ENCODE results near the gene CARD19. TPM values are rescaled to one million over a fixed set of nuclear protein-coding genes. Genes with fewer than 3 reads are reported as not detected.

CARD19 gene
- total and polyA plus RNA-seq, 2 of the 8 experiments (the other 6 are each of a cell fraction or from before 2014, with no cell fraction given), result 21.2 to 112 TPM

- Histone ChIP-seq H3K27ac (ENCODE audit: low read depth, low read length) (no peak overlapping the region), H3K4me3 (ENCODE audit: extremely low read depth in 1 of 4, insufficient read depth in 2 of 4, low read depth in 3 of 4, low read length in 4 of 4) (no peak overlapping the region), H3K36me3 (ENCODE audit: control insufficient read depth in 2 of 4, insufficient read depth in 4 of 4, low read length in 3 of 4) (no peaks in the 10 kb centered on the region), H2AFZ (ENCODE audit: low read length) (peak overlapping the region; percentile 86), H2BK5ac (ENCODE audit: low read depth, low read length) (peak overlapping the region; percentile 54; the same call in 1 of the 2 replicates), H3K4me1 (replicated peaks in 1 of 4; ENCODE audit: control insufficient read depth in 3 of 4, insufficient read depth in 4 of 4, low read length in 3 of 4) (peaks cover 0 to 8% (median 3%) of the 10 kb centered on the region in 4 experiments; a peak in 2 of 7 replicates), H2BK120ac (replicated peaks; ENCODE audit: low read depth, low read length) (no peak overlapping the region), H3K9me3 (ENCODE audit: insufficient read depth in 2 of 2, low read depth in 1 of 2, low read length in 1 of 2) (no peaks in the 10 kb centered on the region; a peak in 1 of 4 replicates), H2BK20ac (ENCODE audit: low read length) (no peak overlapping the region), H3K23ac (ENCODE audit: insufficient read length) (no peak overlapping the region), H3K4me2 (ENCODE audit: insufficient read depth in 1 of 2, low read depth in 2 of 2, low read length in 2 of 2) (no peak overlapping the region), H3K23me2 (ENCODE audit: low read depth, low read length) (no peaks in the 10 kb centered on the region), H2AK5ac (ENCODE audit: low read depth, low read length) (no peak overlapping the region), H4K20me1 (replicated peaks in 1 of 2; ENCODE audit: control insufficient read depth in 1 of 2, insufficient read depth in 2 of 2, low read length in 2 of 2) (peaks cover 0 to 2% of the 10 kb centered on the region in 2 experiments), H3K9ac (replicated peaks in 1 of 4; ENCODE audit: extremely low read depth in 1 of 4, low read depth in 3 of 4, low read length in 3 of 4) (no peak overlapping the region), H4K91ac (replicated peaks; ENCODE audit: insufficient read length, low read length) (no peak overlapping the region), H2BK15ac (ENCODE audit: low read length) (no peak overlapping the region), H3K56ac (replicated peaks; ENCODE audit: insufficient read length, low read depth, low read length) (no peak overlapping the region), H3K27me3 (replicated peaks in 1 of 4; ENCODE audit: control insufficient read depth in 3 of 4, extremely low read depth in 1 of 4, insufficient read depth in 3 of 4, low read length in 3 of 4) (no peaks in the 10 kb centered on the region), H3K18ac (ENCODE audit: extremely low read depth, low read length) (peak overlapping the region; percentile 9; the same call in 1 of the 2 replicates), H2BK12ac (ENCODE audit: low read depth, low read length) (no peak overlapping the region), H3K79me1 (ENCODE audit: low read depth, low read length) (no peaks in the 10 kb centered on the region), H3K14ac (ENCODE audit: insufficient read length) (no peak overlapping the region), H3K4ac (replicated peaks; ENCODE audit: insufficient read length, low read depth, low read length) (peak overlapping the region; percentile 44), H4K8ac (ENCODE audit: extremely low read depth, insufficient read depth, low read length) (no peak overlapping the region; the same call in 1 of the 2 replicates), H4K5ac (ENCODE audit: insufficient read length, low read depth, low read length) (no peak overlapping the region), H3K79me2 (ENCODE audit: control insufficient read depth in 1 of 2, insufficient read depth in 2 of 2, low read length in 2 of 2) (no peaks in the 10 kb centered on the region)
- CTCF ChIA-PET (ENCODE audit: partially characterized antibody), result interaction anchor here (0.9 to 7.5 kb wide), 4 partner anchors 9 to 140 kb away, joined by 3 to 74 read pairs (median 8); no protein-coding TSS in a partner anchor
- TF ChIP-seq RFX5 (IDR thresholded peaks at IDR 0.05; ENCODE audit: borderline replicate concordance, low read depth, low read length), result peak; percentile 72
- TF ChIP-seq, protein P1, sequence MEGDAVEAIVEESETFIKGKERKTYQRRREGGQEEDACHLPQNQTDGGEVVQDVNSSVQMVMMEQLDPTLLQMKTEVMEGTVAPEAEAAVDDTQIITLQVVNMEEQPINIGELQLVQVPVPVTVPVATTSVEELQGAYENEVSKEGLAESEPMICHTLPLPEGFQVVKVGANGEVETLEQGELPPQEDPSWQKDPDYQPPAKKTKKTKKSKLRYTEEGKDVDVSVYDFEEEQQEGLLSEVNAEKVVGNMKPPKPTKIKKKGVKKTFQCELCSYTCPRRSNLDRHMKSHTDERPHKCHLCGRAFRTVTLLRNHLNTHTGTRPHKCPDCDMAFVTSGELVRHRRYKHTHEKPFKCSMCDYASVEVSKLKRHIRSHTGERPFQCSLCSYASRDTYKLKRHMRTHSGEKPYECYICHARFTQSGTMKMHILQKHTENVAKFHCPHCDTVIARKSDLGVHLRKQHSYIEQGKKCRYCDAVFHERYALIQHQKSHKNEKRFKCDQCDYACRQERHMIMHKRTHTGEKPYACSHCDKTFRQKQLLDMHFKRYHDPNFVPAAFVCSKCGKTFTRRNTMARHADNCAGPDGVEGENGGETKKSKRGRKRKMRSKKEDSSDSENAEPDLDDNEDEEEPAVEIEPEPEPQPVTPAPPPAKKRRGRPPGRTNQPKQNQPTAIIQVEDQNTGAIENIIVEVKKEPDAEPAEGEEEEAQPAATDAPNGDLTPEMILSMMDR (IDR thresholded peaks at IDR 0.05; ENCODE audit: control extremely low read depth in 1 of 3, insufficient read depth in 1 of 3, low read depth in 1 of 3, low read length in 3 of 3), result no peak
- POLR2A ChIA-PET (ENCODE audit: partially characterized antibody), result interaction anchor here (0.7 to 1.5 kb wide), 3 partner anchors 9 to 157 kb away, joined by 3 to 7 read pairs (median 3); partner anchors contain the start of gene NINJ1
- no peak for DNase-seq (ENCODE audit: low read depth in 1 of 2, low spot score in 2 of 2)
- no peak for FAIRE-seq
- 75% methylated on average over 12 of the region's 15 CpGs; no CpG with 5 or more reads in 1 of the 2 experiments for WGBS, 2 experiments (ENCODE audit: extremely low coverage in 1 of 2, insufficient coverage in 1 of 2, insufficient read length in 1 of 2, insufficient replicate concordance in 2 of 2, low coverage in 1 of 2, low lambda C conversion rate in 2 of 2, missing lambda C conversion rate in 1 of 2)
Measured at GRCh38 chr9:93143830-93144530, 48.0 kb downstream of the CARD19 start.

Measured in H1 (cell line).